HG03064 (cell line): ENCODE measurements around the gene MUC5AC.
"Not testable (repeated sequence)": the region's sequence is repeated elsewhere in the genome, so short reads cannot be mapped to it uniquely, and the experiment has no call there.

Experiments
- ATAC-seq: cut with Tn5 transposase; IDR thresholded peaks from one replicate; pipeline ENCODE4 v1.9.1; 2021; ENCODE audit warnings: low read depth; ENCODE audit not compliant: unreplicated experiment

Gene MUC5AC

DNA sequence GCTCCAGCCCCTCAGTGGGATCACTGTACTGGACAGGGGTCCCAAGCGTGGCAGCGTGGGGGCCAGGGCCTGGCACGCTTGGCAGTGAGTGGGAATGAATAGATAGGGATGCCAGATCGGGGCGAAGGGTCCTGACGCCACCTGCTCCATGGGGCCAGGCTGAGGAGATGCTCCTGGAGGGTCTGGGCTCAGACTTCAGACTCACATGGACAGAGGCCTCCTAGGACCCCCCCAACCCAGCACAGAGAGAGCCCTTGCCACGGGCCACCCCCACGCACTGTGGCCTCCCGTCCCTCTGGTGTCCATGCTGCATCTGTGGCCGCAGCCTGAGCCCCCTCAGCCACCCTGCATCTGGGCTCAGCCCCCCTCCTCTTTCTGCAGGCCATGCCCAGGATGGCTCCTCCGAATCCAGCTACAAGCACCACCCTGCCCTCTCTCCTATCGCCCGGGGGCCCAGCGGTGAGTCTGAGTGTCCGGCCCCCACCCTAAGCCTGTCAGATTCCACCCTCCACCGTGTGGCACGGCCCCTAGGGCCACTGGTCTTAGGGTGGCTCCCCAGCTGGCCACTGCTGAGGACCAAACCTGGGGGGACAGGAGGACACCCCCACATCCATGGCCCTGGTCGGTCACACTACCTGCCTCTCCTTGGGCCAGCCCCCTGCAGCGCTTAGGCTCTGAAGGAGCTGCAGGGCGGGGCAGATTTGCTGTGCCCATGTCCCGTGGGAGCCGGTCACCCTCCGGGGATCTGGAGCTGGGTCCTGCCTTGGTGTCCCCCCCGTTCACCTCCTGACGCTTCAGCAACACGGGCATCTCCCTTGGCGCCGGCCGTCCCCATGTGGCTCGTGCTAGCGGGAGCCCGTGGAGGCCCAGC lies 2.7 kb downstream of the MUC5AC start:
- ATAC-seq = no peak

GRCh38 chr11:1161410-1162137 lies 3.8 kb downstream of the MUC5AC start:
- no peak for ATAC-seq

DNA sequence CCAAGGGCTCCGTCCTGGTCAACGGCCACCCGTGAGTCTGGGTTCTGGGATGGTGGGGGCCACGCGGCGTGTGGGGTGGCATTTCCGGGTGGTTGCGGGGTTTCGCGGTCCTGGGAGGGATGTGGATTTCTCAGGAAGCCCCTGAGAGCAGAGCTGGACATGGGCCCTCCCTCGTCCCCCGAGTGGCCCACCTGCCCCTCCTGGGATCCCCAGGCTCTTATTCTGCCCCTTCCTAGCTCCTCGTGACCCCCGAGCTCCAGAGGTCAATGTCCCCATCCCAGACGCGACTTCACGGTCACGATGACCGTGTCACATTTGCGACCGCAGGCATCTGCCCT lies 4.4 kb downstream of the MUC5AC start:
- ATAC-seq = no peak

DNA sequence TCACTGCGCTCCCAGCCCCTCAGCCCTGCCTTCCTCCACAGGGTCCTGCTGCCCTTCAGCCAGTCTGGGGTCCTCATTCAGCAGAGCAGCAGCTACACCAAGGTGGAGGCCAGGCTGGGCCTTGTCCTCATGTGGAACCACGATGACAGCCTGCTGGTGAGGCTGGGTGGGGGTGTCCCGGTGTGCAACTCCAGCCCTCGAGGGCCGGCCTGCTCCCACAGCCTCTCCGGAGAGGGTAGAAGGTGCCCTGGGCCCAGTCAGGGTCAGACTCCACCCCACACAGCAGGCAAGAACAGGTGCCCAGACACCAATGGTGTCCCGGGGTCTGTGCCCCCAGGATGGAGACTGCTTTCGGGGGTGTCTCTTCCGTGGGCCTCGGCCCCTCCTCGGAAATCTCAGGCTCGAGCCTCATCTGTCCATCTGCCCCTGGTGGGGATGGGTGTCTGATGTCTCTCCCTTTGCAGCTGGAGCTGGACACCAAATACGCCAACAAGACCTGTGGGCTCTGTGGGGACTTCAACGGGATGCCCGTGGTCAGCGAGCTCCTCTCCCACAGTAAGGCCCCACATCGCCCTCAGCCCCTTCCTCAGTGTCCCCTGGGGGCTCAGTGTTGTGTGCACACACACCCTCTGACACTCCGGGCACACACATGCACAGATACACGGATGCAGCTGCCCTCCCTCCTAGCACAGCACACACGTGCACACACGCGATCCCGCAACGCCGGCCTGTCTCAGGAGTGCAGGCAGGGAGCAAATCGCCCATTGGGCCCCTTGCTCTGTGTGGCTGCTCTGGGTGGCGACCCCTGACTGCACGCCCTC lies 4.9 kb downstream of the MUC5AC start:
- no peak for ATAC-seq

DNA sequence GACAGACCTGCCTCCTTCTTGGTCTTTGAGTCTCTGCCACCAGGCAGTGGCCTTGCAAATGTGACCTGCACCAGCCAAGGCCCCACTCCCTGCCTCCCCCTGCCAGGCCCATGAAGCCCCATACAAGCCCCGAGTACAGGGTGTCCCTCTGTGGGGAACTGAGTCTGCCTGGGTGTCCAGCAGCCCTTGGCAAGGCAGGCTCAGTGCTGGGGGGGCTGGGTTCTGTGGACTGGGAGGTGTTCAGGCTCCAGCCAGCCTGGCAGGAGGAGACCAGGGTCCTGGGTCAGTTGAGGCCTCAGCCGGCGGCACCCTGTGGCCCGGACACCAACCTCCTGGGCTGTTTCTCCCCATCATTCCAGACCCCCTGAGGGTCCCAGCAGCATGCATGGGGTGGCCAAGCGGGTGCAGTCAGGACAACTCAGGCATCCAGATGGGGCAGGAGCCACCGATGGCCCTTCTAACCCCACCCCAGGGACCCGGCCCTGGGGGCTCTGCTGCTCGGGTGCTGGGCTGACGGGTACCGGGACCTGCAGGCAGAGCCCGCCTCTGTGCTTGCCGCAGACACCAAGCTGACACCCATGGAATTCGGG lies 5.7 kb downstream of the MUC5AC start:
- ATAC-seq = no peak

DNA sequence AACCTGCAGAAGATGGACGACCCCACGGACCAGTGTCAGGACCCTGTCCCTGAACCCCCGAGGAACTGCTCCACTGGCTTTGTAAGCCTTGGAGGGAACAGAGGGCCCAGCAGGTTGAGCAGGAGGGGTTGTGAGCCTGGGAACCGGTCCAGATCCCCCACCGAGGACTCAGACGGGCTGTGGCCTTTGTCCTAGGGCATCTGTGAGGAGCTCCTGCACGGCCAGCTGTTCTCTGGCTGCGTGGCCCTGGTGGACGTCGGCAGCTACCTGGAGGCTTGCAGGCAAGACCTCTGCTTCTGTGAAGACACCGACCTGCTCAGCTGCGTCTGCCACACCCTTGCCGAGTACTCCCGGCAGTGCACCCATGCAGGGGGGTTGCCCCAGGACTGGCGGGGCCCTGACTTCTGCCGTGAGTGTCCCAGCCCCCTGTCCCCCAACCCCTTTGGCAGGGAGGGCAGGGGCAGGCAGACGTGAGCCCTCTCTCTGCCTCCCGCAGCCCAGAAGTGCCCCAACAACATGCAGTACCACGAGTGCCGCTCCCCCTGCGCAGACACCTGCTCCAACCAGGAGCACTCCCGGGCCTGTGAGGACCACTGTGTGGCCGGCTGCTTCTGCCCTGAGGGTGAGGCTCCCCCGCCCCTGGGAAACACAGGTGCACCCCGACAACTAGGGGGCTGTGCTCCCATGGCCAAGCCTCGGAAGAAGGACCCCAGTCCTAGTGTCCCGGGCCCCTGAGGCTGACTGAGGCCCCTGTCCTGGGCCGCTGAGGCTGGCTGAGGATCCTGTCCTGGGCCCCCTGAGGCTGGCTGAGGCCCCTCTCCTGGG lies 6.4 kb downstream of the MUC5AC start:
- no peak for ATAC-seq

DNA sequence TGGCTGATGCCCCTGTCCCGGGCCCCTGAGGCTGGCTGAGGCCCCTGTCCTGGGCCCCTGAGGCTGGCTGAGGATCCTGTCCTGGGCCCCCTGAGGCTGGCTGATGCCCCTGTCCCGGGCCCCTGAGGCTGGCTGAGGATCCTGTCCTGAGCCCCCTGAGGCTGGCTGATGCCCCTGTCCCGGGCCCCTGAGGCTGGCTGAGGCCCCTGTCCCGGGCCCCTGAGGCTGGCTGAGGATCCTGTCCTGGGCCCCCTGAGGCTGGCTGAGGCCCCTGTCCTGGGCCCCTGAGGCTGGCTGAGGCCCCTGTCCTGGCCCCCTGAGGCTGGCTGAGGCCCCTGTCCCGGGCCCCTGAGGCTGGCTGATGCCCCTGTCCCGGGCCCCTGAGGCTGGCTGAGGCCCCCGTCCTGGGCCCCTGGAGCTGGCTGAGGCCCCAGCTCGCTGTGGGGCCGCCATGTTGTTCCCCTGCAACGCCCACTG lies 7.1 kb downstream of the MUC5AC start:
- not testable (repeated sequence) for ATAC-seq

DNA sequence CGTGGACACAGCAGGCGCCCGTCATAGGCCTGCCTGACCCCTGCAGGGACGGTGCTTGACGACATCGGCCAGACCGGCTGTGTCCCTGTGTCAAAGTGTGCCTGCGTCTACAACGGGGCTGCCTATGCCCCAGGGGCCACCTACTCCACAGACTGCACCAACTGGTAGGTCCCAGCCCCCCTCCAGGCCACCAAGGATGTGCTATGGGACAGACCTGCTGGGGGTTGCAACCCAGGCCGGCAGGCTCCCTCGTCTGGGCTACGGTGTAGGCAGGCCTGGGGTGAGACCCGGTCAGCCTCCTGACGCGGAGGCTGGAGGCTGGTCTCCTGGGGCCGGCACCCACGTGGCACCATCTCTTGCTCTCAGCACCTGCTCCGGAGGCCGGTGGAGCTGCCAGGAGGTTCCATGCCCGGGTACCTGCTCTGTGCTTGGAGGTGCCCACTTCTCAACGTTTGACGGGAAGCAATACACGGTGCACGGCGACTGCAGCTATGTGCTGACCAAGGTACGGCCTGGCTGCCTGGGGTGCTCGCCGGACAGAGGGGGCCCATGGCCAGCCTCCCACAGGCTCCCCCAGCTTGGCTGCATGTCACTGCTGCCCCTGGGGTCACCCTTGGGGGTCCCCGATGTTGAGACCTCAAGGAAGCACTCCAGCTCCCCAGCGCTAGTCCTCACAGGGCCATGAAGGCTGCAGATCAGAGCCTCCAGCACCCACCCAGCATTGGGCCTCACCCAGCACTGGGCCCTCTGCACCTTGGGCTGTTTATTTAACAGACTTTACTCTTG lies 7.7 kb downstream of the MUC5AC start:
- ATAC-seq = no peak

- no peak for ATAC-seq
Observed at GRCh38 chr11:1167256-1167655, 9.5 kb downstream of the MUC5AC start.

DNA sequence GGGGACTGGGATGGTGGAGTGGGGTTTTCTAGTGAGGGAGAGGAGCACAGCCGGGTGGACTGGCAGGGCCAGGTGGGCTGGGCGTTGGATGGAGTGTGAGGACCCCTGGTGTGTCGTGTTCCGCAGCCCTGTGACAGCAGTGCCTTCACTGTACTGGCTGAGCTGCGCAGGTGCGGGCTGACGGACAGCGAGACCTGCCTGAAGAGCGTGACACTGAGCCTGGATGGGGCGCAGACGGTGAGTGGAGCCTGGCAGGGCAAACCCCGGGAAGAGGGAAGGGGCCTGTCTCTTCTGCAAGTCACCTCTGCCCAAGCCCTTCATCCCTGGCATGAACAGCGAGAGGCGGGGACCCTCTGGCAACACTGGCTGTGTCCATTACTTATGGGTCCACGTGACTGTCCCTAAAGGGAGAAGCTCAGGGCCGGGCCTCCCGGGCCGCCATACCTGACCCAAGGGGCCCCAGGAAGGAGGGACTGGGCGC lies 10.0 kb downstream of the MUC5AC start:
- no peak for ATAC-seq

DNA sequence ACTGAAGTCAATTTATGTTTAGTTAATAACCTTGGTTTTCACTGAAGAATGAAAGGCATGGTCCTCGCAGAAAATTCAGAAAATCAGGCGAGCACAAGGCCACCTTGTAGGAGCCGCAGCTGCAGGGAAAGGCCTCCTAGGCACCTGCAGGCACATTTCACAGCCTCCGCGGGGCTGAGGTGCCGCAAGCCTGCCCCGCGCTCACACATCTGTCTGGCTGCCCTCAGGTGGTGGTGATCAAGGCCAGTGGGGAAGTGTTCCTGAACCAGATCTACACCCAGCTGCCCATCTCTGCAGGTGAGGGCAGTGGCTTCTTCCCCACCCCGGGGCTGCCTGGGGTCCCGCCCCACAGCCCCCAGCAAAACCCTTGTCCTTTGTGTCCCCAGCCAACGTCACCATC lies 10.5 kb downstream of the MUC5AC start:
- ATAC-seq = no peak

DNA sequence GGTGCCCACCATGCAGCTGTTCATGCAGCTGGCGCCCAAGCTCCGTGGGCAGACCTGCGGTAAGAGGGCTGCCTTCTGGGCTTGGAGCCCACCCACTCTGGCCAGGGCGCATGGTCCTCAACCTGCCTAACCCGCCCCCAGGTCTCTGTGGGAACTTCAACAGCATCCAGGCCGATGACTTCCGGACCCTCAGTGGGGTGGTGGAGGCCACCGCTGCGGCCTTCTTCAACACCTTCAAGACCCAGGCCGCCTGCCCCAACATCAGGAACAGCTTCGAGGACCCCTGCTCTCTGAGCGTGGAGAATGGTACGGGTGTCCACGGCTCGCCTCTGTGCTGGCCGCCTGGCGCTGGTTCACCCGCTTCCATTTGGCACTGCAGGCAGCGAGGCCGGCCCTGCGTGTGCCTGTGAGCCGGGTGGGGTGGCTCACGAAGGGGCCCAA lies 11.0 kb downstream of the MUC5AC start:
- ATAC-seq = no peak

DNA sequence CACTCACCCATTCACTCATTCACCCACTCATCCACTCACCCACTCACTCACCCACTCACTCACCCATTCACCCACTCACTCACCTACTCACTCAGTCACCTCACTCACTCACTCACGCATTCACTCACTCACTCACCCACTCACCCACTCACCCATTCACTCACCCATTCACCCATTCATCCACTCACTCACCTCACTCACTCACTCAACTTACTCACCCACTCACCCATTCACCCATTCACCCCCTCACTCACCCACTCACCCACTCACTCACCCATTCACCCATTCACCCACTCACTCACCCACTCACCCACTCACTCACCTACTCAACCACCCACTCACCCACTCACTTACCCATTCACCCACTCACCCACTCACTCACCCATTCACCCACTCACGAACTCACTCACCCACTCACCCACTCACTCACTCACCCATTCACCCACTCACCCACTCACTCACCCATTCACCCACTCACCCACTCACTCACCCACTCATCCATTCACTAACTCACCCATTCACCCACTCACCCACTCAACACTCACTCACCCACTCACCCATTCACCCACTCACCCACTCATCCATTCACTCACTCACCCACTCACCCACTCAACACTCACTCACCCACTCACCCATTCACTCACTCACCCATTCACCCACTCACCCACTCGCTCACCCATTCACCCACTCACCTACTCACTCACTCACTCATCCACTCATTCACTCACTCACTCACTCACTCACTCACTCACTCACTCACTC lies 13.7 kb downstream of the MUC5AC start:
- no peak for ATAC-seq

- no peak for ATAC-seq
Observed at GRCh38 chr11:1171985-1172728, 14.4 kb downstream of the MUC5AC start.

DNA sequence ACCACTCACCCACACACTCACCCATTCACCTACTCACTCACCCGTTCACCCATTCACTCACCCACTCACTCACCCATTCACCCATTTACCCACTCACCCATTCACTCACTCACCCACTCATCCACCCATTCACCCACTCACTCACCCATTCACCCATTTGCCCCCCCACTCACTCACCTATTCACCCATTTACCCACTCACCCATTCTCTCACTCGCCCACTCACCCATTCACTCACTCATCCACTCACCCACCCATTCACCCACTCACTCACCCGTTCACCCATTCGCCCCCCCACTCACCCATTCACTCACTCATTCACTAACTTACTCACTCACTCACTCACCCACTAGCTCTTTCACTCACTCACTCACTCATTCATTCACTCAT lies 15.0 kb downstream of the MUC5AC start:
- ATAC-seq = no peak

- not testable (repeated sequence) for ATAC-seq
Observed at GRCh38 chr11:1173396-1173795, 15.6 kb downstream of the MUC5AC start.
